NCI-H2171 (cell line): ENCODE data around the gene FTO.

Experiments
- DNase-seq: peaks from one replicate; lab custom pipeline; 2025; lab: John Stamatoyannopoulos, UW

Gene FTO

GRCh38 chr16:54160939-54161897 is 457.3 kb downstream of the FTO start:
- no peak for DNase-seq

DNA sequence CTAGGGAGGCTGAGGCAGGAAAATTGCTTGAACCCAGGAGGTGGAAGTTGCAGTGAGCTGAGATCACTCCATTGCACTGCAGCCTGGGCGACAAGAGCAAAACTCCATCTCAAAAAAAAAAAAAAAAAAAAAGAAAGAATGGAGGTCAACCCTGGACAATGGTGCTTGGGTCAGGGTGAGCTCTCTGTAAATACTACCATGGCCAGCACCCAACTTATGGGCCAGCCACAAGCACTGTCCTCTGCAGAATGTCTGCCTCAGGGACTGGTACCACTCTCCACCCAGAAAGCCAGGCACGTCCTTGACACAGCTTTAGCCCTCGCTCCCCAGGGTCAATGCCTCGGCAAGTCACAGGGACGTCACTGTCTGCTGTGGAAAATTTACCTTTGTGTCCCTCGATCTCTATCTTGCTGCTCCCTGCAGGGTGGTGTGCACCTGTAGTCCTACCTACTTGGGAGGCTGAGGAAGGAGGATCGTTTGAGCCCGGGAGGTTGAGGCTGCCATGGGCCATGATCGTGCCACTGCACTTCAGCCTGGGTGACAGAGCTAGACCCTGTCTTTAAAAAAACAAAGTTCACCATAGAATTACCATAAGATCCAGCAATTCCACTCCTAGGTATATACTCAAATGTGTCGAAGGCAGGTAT is 459.4 kb downstream of the FTO start:
- no peak for DNase-seq

DNA sequence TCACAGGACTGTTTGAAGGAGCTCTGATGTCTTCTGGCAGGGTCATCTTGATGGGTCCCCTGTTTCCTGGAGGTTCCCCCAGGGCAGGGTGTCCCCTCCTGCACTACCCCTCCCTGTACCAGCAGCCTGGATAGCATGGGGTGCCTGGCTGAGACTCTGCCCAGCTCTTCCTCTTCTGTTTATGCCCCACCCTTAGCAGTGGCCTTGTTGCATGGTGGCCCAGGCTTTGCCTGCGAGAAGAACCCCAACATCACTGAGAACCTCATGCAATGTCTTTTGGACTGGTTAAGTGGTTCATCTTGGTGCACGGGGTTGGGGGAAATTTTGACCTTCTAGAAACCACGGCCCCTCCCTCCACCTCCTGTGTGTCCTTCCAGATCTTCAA is 460.8 kb downstream of the FTO start:
- no peak for DNase-seq

DNA sequence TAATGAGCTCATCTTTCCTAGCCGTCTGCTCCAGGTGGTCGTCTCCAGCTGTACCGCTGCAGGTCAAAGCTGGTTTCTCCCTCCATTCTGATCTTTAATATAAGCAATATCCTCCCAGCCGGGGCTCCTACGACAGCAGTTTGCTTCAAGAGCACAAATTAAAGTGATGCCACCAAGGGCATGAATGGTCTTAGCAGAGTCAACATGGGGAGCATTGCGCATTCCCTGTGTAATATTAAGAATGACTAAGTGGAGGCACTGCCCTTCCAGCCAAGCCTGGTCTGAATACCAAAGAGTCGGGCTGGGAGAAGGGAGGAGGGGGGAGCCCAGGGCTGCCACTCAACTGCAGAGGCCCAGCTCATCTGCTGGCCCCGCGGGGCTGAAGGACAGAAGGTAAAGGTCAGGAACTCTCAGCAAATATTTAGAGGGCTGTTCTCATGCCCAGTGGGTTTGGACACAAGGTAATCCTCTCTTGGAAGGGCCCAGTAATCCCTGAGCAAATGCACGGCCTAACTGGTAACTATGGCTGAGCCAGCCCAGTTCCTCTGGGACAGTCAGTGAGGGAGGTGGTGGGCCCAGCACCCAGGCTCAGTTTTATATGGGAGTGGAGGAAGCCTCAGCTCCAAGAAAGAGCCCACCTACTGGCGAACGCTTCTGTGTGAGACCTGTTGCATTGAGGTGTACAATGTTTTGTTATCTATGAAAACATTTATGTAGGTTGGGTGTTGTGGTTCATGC is 461.4 kb downstream of the FTO start:
- no peak for DNase-seq

DNA sequence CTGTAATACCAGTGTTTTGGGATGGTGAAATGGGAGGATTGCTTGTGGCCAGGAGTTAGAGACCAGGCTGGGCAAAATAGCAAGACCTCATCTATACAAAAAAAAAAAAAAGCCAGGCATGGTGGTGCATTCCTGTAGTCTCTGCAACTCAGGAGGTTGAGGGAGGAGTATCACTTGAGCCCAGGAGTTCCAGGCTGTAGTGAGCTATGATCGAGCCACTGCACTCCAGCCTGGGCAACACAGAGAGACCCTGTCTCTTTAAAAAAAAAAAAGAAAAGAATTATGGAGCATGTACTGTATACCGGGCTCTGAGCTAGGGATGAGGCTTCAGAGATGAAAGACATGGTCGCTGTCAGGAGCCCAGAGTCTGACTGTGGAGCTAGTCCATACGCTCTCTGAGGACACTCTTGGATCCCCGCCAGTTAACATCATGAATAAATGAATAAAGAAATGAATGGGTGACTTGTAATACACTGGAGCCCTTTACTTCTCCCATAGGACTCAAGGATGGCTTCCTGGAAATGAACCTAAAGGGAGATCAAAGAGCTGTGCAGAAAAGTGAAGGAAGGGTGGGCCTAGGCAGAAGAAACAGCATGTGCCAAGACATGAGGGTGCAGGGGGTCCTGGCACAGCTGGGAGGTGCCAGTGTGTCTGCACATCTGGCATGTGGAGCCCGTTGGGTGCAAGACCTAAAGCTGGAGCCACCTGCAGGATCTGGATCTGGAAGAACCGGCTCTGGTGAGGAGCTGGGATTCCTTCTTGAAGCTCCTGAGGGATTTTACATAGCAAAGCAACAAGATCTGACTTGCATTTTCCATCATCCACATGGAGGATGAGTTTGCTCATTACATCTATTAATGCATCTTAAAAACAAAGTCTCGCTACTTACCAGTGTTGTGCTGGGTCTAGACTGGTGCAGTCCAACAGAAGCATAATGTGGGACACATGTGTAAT is 462.2 kb downstream of the FTO start:
- no peak for DNase-seq

DNA sequence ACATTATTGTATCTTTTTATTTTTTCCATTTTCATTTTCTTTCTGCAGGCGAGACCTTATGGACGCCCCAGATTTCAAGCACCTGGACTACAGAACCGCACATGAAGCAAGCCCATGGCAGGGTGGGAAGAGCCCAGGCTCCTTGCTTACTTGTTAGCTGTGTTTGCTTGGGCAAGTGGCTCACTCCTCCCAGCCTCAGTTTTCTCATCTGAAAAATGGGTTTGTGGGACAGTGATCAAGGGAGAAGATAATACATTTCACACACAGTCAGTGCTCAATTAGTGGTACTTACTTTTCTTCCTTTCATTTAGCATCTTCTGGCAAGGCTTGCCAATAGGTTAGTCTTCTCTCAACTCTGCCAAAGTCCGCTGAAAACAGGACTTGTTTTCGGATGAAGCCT is 465.2 kb downstream of the FTO start:
- DNase-seq = no peak

DNA sequence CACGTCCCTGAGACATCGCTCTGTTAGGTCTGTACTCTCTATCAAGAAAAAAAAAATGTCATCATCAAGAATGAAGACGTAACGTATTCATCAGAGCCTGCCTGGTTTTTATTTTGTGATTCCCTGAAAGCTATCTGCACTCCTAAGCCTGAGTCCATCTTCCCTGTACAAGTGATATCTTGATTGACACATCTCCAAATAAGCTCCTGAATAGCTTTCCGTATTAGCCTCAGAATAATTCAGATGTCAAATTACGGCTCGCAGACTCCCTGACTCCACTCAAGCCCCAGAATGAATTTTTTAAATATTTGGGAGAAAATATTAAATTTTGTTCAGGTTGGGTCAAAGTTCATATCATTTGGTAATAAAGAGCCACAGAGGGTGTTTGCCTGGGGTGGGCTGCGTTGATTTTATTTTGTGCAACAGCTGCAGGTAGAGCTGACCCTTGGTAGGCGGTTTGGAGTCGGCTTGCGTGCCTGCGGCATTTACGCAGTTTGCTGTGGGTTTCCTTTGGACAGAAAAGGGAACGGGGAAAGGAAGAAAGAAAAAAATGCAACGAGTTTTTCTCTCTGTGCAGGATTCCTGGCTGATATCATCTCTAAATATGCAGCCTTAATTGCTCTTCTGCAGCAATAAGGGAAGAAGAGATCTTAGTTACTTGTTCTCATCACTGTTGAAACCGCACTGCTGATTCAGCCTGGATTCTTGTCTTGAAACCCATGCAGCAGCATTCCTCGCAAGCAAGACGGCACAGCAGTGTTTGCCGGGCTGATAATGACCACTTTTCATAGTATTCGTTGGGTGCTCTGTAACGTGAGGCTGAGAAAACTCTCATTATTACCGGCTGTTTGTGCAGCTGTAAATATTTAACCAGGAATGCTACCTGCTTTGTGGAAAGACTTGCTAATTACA is 467.9 kb downstream of the FTO start:
- no peak for DNase-seq

GRCh38 chr16:54173490-54173889 is 469.5 kb downstream of the FTO start:
- DNase-seq = no peak

DNA sequence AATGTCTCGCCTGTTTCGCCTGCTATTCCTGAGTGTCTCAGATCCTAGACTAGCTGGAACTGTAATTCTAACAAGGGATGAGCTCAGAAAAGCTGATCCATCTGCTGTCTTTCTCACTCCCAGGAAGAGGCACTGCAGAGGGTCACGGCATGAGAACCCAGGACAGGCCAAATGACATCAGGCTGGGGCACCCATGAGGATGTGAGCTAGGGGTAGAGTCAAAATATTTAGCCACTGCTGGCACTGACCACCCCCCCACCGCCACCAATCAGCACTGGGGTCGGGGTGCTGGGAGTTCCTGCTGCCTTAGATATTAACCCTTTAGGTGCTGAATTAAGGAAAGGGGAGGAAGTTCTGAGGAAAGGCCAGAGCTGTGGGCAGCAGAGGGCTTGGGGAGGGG is 470.2 kb downstream of the FTO start:
- no peak for DNase-seq

- no peak for DNase-seq
These were observed 470.8 kb downstream of the FTO start for GRCh38 chr16:54174750-54175149.

DNA sequence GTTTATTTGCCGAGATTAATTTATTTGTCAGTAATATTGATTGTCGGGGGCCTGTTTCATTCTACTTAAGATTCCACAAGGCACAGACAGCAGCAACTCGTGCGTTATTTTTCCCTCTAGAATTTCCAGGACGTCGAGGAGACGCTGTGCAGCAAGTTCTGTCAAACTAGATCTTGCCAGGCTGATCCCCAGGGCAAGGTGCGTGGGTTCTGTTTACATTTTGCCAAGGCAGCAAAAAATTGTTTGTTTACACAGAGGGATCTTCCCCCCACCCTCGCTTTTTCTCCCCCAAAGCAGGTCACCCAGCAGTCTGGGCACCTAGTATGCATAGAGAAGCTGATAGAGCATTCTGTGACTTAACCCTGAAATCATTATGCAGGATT is 471.2 kb downstream of the FTO start:
- no peak for DNase-seq

DNA sequence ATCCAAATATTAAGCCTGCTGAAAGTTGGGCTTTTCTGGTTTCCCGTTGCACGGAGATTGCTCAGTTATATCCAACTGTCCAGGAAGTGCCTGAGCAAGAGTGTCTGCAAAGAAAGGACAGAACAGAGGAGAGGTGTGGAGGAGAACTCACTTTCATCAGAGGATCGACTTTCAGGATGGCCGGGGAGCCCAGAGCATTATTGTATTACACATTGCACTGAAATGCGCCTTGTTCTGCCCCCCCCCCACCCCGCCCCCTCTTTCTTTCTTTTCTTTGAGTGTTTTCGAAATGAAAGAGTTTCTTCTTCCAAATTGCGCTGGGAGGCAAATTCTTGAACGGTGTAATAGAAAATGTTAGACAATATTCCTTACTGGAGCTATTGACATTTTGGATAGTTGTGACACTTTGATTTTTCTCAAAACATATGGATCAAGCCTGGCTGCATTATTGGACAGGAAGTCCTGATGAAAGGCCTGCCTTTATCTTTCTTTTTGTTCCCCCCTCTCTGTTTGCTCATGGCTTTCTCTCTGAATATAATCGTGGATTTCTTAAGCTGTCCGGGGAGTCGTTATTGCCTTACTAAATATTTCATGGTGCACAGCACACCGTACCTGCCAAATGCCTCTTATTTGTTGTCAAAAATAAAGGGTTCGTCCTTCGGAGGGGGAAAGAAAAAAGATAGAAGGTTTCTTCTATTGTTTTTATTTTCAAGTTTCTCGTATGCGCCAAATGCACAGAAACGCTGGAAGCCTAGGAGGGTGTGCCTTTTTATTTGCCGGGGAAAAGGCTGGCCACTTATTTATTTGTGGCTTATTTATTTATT is 471.8 kb downstream of the FTO start:
- DNase-seq = no peak

- no peak for DNase-seq
These were observed 472.5 kb downstream of the FTO start for GRCh38 chr16:54176376-54176901.

DNA sequence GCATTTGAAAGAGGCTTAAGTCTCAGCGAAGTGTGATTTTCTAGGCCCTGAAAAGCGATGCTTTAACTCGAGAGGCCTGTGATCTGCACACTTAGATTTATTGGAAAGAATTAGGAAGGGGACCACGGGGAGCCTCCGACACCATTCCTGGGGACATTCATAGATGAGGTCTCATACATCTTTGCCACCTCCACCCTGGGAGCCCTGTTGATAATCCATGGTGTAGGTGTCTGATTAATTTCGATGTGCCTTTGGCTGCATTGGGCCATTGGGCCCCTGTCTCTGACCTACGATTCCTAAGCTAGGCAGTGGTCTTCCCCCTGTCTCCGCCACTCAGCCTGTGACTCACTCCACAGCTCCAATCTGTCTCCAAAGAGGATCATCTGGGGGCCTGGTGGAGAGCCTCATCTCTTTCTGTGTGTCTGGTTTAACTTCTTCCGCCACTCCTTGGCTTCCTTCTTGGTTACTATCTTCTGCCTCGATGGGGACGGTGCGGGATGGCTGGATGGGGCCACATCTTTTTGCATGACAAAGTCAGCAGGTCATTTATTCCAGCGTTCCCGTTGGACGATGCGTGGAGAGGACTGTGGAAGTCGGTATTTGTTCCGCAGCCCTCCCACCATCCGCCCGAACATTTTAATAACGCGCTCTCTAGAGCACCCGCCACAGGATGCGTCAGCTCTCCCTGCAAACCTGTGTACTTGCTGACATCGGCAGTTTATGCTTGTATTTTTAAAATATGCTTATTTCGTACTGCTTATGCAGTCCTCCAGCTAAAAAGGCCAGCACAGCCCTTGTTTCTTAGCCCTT is 473.3 kb downstream of the FTO start:
- DNase-seq = no peak

GRCh38 chr16:54177862-54178477 is 474.0 kb downstream of the FTO start:
- DNase-seq = no peak

DNA sequence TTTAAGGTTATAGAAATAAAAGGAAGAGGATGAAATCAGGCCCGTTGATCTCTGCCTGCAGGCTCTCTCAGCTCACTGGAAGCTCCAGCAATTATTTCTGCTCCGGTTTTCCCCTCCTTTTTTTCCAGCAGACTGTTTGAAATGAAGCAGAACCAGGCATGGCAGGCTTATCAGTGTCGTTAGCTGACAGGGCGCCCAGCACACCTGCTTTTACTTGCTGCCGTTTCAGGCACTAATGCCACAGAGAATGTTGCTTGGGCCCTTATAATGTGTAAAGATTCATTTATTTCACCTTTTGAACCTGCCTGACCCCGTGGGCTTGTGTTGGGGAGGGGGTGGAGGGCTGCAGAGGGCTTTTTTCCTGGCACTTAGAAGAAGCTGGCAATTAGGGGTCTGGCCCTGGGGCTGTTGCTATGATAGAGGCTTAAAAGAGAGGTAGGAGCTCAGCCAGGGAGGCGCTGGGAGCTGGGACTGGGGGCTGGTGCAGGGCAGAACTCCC is 474.6 kb downstream of the FTO start:
- no peak for DNase-seq

GRCh38 chr16:54180421-54181359 is 476.7 kb downstream of the FTO start:
- DNase-seq = no peak
